Fibroblast of pulmonary artery (primary cell): Measurements from ENCODE around the gene MYO1A.

Source experiments
- DNase-seq: peaks from one replicate; pipeline ENCODE4 v3.0.0-alpha.2; 2010; ENCODE audit warnings: low read depth
- H3K4me3 ChIP-seq: replicated peaks from 2 replicates; pipeline ENCODE4 v1.5.1; 2011; ENCODE audit warnings: low read depth, mild to moderate bottlenecking, control low read depth, low read length, moderate library complexity
- TF ChIP-seq, protein P1 (sequence below): IDR thresholded peaks from 2 replicates; pipeline ENCODE4 v1.5.1; 2011; ENCODE audit warnings: mild to moderate bottlenecking, control low read depth, low read length, inconsistent platforms; ENCODE audit errors: missing control alignments

MYO1A gene

DNA sequence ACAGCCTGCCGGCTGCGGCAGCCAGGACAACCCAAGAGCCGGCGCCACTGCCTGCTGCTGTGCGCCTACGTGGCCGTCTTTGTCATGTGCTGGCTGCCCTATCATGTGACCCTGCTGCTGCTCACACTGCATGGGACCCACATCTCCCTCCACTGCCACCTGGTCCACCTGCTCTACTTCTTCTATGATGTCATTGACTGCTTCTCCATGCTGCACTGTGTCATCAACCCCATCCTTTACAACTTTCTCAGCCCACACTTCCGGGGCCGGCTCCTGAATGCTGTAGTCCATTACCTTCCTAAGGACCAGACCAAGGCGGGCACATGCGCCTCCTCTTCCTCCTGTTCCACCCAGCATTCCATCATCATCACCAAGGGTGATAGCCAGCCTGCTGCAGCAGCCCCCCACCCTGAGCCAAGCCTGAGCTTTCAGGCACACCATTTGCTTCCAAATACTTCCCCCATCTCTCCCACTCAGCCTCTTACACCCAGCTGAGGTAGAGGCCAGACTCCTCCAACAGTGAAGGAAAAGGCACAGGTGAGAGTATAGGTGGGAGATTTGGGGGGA lies 53.9 kb downstream of the MYO1A start:
- DNase-seq: no peak
- H3K4me3 ChIP-seq: no peak overlapping the region
- TF ChIP-seq, protein P1, sequence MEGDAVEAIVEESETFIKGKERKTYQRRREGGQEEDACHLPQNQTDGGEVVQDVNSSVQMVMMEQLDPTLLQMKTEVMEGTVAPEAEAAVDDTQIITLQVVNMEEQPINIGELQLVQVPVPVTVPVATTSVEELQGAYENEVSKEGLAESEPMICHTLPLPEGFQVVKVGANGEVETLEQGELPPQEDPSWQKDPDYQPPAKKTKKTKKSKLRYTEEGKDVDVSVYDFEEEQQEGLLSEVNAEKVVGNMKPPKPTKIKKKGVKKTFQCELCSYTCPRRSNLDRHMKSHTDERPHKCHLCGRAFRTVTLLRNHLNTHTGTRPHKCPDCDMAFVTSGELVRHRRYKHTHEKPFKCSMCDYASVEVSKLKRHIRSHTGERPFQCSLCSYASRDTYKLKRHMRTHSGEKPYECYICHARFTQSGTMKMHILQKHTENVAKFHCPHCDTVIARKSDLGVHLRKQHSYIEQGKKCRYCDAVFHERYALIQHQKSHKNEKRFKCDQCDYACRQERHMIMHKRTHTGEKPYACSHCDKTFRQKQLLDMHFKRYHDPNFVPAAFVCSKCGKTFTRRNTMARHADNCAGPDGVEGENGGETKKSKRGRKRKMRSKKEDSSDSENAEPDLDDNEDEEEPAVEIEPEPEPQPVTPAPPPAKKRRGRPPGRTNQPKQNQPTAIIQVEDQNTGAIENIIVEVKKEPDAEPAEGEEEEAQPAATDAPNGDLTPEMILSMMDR: no peak

DNA sequence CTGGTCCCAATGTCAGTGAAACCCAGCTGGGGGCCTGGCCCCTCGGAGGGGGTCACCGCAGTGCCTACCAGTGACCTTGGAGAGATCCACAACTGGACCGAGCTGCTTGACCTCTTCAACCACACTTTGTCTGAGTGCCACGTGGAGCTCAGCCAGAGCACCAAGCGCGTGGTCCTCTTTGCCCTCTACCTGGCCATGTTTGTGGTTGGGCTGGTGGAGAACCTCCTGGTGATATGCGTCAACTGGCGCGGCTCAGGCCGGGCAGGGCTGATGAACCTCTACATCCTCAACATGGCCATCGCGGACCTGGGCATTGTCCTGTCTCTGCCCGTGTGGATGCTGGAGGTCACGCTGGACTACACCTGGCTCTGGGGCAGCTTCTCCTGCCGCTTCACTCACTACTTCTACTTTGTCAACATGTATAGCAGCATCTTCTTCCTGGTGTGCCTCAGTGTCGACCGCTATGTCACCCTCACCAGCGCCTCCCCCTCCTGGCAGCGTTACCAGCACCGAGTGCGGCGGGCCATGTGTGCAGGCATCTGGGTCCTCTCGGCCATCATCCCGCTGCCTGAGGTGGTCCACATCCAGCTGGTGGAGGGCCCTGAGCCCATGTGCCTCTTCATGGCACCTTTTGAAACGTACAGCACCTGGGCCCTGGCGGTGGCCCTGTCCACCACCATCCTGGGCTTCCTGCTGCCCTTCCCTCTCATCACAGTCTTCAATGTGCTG lies 54.6 kb downstream of the MYO1A start:
- no peak for DNase-seq
- TF ChIP-seq, protein P1: no peak

DNA sequence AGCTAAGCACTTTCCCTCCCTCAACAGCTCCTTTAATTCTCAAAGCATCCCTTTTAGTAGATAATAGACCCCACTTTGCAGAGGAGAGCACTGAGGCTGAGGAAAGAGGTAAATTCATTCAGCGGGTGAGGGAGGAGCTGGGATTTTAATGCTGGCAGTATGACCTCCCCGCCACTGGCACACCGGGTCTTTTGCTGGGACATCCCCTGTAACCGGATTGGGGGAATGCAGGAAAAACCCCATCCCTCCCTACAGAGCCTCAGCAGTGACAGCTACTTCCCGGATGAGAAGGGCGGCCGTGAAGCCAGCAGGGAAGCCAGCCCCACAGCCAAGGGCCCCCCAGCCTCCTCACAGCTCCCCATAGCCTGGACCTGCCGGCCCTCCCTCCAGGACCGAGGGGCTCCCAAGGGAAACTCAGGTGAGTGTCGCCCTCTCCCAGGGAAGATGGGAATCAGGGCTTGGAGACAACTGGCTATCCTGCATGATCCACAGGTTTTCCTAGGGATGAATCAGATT lies 55.6 kb downstream of the MYO1A start:
- DNase-seq: no peak
- TF ChIP-seq, protein P1: no peak
- no peak overlapping the region for H3K4me3 ChIP-seq

More for the DNA sequence above, 54.6 kb downstream of the MYO1A start:
- H3K4me3 ChIP-seq: no peak overlapping the region

DNA sequence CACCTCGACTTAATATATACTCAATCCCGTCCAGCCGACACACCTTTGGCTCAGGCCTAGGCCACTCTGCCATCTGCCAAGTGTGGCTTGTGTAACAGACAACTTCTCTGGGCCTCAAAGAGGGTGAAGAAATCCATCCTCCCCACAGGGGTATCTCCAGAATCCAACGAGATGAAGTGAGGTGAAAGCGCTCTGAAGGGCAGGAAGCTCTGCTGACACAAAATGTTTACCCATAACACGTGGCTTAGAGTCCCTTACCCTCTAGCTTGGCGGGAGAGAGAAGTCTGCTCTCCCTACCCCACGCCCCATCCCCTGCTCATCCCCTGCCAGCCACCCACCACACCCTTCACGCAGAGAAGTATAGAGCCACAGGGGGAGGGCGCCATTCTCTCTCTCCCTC lies 56.6 kb downstream of the MYO1A start:
- no peak overlapping the region for H3K4me3 ChIP-seq
- TF ChIP-seq, protein P1: no peak
- DNase-seq: no peak

DNA sequence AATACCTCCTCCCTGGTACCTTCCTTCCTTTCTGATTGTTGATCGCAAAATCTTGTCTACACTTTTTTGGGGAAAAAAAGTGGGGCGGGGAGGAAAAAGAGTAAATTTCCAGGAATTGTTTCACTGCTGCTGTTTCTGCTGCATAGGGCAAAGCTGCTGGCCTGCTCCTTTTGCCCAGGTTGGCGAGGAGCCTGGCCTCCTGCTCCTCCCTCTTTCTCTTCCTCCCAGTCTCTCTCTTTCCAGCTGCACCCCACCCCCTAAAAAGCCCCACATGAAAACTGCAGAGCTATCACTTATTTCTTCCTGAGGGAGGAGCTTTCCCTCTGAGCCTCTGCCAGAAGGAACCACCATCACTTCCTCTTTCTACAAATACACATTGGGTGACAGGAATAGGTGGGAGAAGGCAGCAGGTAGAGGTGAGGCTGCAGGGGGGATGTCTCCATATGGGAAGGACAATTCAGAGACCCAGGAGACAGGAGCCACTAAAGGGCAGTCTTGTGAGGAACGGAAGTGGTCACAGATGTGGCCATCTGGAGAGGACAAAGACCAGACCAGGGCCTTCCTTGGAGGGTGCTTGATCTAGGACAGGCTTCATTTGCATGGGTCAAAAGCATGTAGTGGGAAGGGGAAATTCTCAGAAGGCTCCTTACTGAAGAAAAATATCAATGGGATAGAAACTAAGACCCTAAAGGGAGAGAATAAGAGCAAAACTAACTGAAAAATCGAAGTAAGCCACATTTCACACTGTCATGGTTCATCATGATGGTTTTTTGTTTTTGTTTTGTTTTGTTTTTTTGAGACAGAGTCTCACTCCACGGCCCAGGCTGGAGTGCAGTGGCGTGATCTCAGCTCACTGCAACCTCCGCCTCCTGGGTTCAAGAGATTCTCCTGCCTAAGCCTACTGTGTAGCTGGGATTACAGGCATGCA lies 58.3 kb downstream of the MYO1A start:
- no peak overlapping the region for H3K4me3 ChIP-seq
- TF ChIP-seq, protein P1: no peak
- DNase-seq: peak; percentile 45

DNA sequence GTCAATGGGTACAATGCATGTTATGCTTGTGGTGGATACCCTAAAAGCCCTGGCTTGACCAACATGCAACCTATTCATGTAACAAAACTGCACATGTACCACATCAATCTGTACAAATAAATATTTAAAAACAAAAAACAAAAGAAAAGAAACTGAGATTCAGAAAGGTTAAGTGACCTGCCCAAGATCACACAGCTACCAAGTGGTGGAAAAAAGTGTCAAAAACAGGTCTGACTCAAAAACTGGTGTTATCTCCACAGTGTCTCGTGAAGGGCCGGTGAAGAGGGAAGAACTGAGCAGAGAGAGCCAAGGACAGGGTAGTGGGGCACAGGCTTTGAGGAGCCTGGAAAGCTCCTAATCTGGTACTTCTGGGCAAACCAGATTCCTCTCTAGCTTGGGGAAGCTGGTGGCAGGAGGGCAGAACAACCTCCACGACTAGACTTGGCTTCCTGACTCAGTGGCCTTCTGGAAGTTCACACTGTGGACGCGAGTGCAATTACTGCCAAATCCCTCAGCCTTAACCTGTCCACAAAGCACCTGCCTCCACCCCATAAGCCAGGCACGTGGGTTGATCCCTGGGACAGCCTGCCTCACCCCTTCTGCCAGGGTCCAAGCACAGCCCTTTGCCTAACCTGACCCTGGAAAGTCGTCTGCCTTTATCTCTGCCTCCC lies 59.1 kb downstream of the MYO1A start:
- H3K4me3 ChIP-seq: no peak overlapping the region
- no peak for DNase-seq
- TF ChIP-seq, protein P1: no peak
